Kidney capillary endothelial cell (primary cell): ENCODE results near the gene KLHL26.

Experiments used
- DNase-seq: peaks from one replicate; pipeline ENCODE4 v3.0.0-alpha.2; 2018; ENCODE audit warnings: low spot score

KLHL26 gene

DNA sequence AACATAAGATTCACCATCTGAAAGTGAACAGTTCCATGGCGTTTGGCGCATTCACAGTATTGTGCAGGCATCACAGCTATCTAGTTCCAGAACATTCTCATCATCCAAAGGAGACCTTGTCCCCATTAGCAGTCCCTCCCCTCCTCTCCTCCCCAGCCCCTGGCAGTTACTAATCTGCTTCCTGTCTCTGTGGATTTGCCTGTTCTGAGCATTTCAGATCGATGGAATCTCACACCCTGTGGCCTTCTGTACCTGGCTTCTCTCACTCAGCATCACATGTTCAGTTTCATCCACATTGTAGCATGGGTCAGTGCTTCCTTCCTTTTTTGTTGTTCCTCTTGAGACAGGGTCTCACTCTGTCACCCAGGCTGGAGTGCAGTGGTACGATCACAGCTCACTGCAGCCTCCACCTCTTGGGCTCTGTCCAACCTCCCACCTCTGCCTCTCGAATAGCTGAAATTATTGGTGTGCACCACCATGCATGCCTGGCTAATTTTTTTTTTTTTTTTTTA, 81.2 kb downstream of the KLHL26 start:
- DNase-seq: no peak

DNA sequence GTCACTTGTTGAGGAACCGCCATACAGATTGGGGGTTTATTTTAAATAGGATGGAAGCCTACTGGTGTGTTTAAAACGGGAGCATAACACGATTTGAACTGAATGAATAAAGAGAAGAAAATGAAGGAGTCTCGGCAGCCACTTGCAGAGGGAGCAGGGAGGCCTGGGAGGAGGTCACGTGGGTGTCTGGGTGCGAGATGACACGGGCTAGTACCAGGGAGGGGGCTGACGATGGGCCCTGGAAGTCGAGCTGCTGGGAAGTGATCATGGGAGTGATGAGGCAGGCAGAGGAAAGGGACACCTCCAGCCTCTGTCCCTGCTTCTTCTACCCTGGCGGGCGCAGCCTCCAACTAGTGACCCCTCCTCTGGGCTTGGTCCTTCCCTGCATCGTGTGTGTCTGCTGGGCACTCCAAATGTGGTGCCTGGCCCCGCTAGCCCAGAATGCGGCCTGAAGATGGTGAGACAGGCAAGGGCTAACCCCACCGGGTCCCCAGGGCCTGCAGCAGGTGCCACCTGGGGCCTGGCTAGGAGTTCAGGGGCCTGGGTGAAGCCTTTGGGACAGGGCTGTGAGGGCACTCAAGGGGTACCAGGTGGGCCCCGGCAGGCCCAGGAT, 82.1 kb downstream of the KLHL26 start:
- no peak for DNase-seq

DNA sequence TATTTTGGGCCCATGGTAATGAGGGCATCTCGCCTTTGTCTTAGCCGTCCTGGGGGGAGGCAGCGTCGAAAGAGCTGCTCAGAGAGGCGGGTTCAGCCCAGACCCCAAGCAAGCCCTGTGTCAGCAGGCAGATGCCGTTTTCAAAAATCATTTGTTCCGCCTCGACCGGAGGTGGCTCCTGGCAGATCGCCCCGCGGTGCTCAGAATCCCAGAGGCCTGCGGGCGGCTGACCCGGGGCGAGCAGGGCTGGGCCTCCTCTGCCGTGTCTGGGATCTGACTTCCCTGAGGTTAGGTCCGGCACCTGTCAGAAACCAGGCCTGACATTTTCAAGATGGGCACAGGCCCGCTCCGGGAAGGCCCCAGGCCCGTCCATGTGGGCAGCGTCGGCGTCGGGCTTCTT, 82.7 kb downstream of the KLHL26 start:
- DNase-seq: no peak
